MM.1S (cell line): Measurements from ENCODE around the gene ADGRV1.
A peak's percentile ranks its signal among the peaks of the same experiment; 100 is the strongest.

ENCODE experiments used
- DNase-seq: peaks from one replicate; pipeline ENCODE4 v3.0.0-alpha.2; 2015
- H2AFZ ChIP-seq: fragments of 300-600 bp; sonication (generic); 2 replicates; pipeline ENCODE4 v1.6.0; 2016; ENCODE audit warnings: antibody characterized with exemption, low read length
- H3F3A ChIP-seq: fragments of 300-600 bp; sonication (generic); 2 replicates; pipeline ENCODE4 v1.6.1; 2016; ENCODE audit warnings: mild to moderate bottlenecking, antibody characterized with exemption, low read length, moderate library complexity, mixed read lengths; ENCODE audit not compliant: insufficient read depth
- H3K27ac ChIP-seq: fragments of 300-600 bp; sonication (generic); 2 replicates; pipeline ENCODE4 v1.5.1; 2016; ENCODE audit warnings: mild to moderate bottlenecking, low read length
- H3K27me3 ChIP-seq: fragments of 300-600 bp; sonication (generic); replicated peaks from 2 replicates; pipeline ENCODE4 v1.6.0; 2016; ENCODE audit warnings: low read length; ENCODE audit not compliant: insufficient read depth
- H3K36me3 ChIP-seq: fragments of 300-600 bp; sonication (generic); replicated peaks from 2 replicates; pipeline ENCODE4 v1.6.1; 2016; ENCODE audit warnings: mild to moderate bottlenecking, low read length, mixed read lengths; ENCODE audit not compliant: insufficient read depth
- H3K4me1 ChIP-seq: fragments of 300-600 bp; sonication (generic); 2 replicates; pipeline ENCODE4 v1.6.1; 2016; ENCODE audit warnings: low read length, mixed read lengths
- H3K4me2 ChIP-seq: fragments of 300-600 bp; sonication (generic); 2 replicates; pipeline ENCODE4 v1.6.0; 2016; ENCODE audit warnings: low read depth, low read length
- H3K4me3 ChIP-seq: fragments of 300-600 bp; sonication (generic); 2 replicates; pipeline ENCODE4 v1.5.1; 2016; ENCODE audit warnings: low read length, mixed read lengths
- H3K79me2 ChIP-seq: fragments of 300-600 bp; sonication (generic); 2 replicates; pipeline ENCODE4 v1.6.1; 2016; ENCODE audit warnings: mixed run types, low read length, mixed read lengths
- H3K9ac ChIP-seq: fragments of 300-600 bp; sonication (generic); 2 replicates; pipeline ENCODE4 v1.6.1; 2016; ENCODE audit warnings: low read length, mixed read lengths
- H3K9me2 ChIP-seq: fragments of 300-600 bp; sonication (generic); replicated peaks from 2 replicates; pipeline ENCODE4 v1.6.1; 2016; ENCODE audit warnings: mild to moderate bottlenecking, low read length, mixed read lengths; ENCODE audit not compliant: insufficient read depth
- H3K9me3 ChIP-seq: fragments of 300-600 bp; sonication (generic); replicated peaks from 2 replicates; pipeline ENCODE4 v1.6.1; 2016; ENCODE audit warnings: mild to moderate bottlenecking, low read length, mixed read lengths; ENCODE audit not compliant: insufficient read depth
- H4K20me1 ChIP-seq: fragments of 300-600 bp; sonication (generic); 2 replicates; pipeline ENCODE4 v1.6.1; 2016; ENCODE audit warnings: mild to moderate bottlenecking, low read length, moderate library complexity, mixed read lengths; ENCODE audit not compliant: insufficient read depth
- CTCF ChIP-seq: fragments of 300-600 bp; sonication (generic); IDR thresholded peaks from 2 replicates; pipeline ENCODE4 v1.5.1; 2016; ENCODE audit warnings: antibody characterized with exemption, low read length, mixed read lengths
- EZH2 ChIP-seq: fragments of 300-600 bp; sonication (generic); optimal IDR thresholded peaks from 2 replicates; pipeline ENCODE3; 2017; ENCODE audit warnings: low read depth, mild to moderate bottlenecking, antibody characterized with exemption, low read length, mixed read lengths
- EZH2phosphoT487 ChIP-seq: fragments of 300-600 bp; sonication (generic); IDR thresholded peaks from 2 replicates; pipeline ENCODE4 v1.6.1; 2018; ENCODE audit warnings: antibody characterized with exemption, low read length

Gene ADGRV1

GRCh38 chr5:90636948-90637347, 78.4 kb downstream of the ADGRV1 start:
- no peaks in the 10 kb centered on the region for H3K27me3 ChIP-seq
- no peaks in the 10 kb centered on the region for H3K9me2 ChIP-seq
- no peak overlapping the region for H2AFZ ChIP-seq
- no peak for TF ChIP-seq EZH2
- H3K79me2 ChIP-seq, result no peaks in the 10 kb centered on the region
- H3K4me3 ChIP-seq, result no peak overlapping the region
- H3K9ac ChIP-seq, result no peak overlapping the region
- no peak overlapping the region for H3K4me2 ChIP-seq
- no peaks in the 10 kb centered on the region for H3K36me3 ChIP-seq
- no peaks in the 10 kb centered on the region for H3K9me3 ChIP-seq
- no peaks in the 10 kb centered on the region for H4K20me1 ChIP-seq
- no peak for DNase-seq
- peaks cover 29% of the 10 kb centered on the region for H3F3A ChIP-seq
- peaks cover 19% of the 10 kb centered on the region for H3K4me1 ChIP-seq
- no peak overlapping the region for H3K27ac ChIP-seq

GRCh38 chr5:90637731-90638130, 79.1 kb downstream of the ADGRV1 start:
- TF ChIP-seq CTCF, result no peak
- TF ChIP-seq EZH2, result no peak
- no peak for TF ChIP-seq EZH2phosphoT487
- H4K20me1 ChIP-seq, result no peaks in the 10 kb centered on the region
- DNase-seq, result no peak
- H3K36me3 ChIP-seq, result no peaks in the 10 kb centered on the region
- no peak overlapping the region for H3K4me2 ChIP-seq
- no peaks in the 10 kb centered on the region for H3K9me3 ChIP-seq
- no peaks in the 10 kb centered on the region for H3K27me3 ChIP-seq
- no peak overlapping the region for H3K27ac ChIP-seq
- no peaks in the 10 kb centered on the region for H3K9me2 ChIP-seq
- no peak overlapping the region for H2AFZ ChIP-seq
- no peaks in the 10 kb centered on the region for H3K79me2 ChIP-seq
- no peak overlapping the region for H3K4me3 ChIP-seq
- H3K4me1 ChIP-seq, result peaks cover 24% of the 10 kb centered on the region
- H3F3A ChIP-seq, result peaks cover 31% of the 10 kb centered on the region
- H3K9ac ChIP-seq, result no peak overlapping the region

GRCh38 chr5:90638878-90639277, 80.3 kb downstream of the ADGRV1 start:
- H3F3A ChIP-seq, result peaks cover 31% of the 10 kb centered on the region
- peak; percentile 8 for DNase-seq
- no peak overlapping the region for H2AFZ ChIP-seq
- H3K27ac ChIP-seq, result peak overlapping the region; percentile 91; the same call in 1 of the 2 replicates
- no peak overlapping the region for H3K9ac ChIP-seq
- no peaks in the 10 kb centered on the region for H3K36me3 ChIP-seq
- peak overlapping the region; percentile 76 for H3K4me2 ChIP-seq
- H4K20me1 ChIP-seq, result no peaks in the 10 kb centered on the region
- H3K4me1 ChIP-seq, result peaks cover 24% of the 10 kb centered on the region
- H3K27me3 ChIP-seq, result no peaks in the 10 kb centered on the region
- H3K9me3 ChIP-seq, result no peaks in the 10 kb centered on the region
- H3K9me2 ChIP-seq, result no peaks in the 10 kb centered on the region
- TF ChIP-seq CTCF (no peak), EZH2phosphoT487 (no peak), EZH2 (no peak)
- peak overlapping the region; percentile 21; the same call in 1 of the 2 replicates for H3K4me3 ChIP-seq
- H3K79me2 ChIP-seq, result no peaks in the 10 kb centered on the region

GRCh38 chr5:90640484-90641059, 82.0 kb downstream of the ADGRV1 start:
- Histone ChIP-seq H3K36me3 (no peaks in the 10 kb centered on the region), H3K4me1 (peaks cover 28% of the 10 kb centered on the region), H3K27me3 (no peaks in the 10 kb centered on the region), H3K4me2 (peak overlapping the region; percentile 76), H2AFZ (peak overlapping the region; percentile 25), H3F3A (peaks cover 31% of the 10 kb centered on the region), H3K9ac (peak overlapping the region; percentile 57; the same call in 1 of the 2 replicates), H3K27ac (peak overlapping the region; percentile 91), H4K20me1 (no peaks in the 10 kb centered on the region), H3K9me3 (no peaks in the 10 kb centered on the region), H3K9me2 (no peaks in the 10 kb centered on the region), H3K79me2 (no peaks in the 10 kb centered on the region), H3K4me3 (peak overlapping the region; percentile 41)
- DNase-seq, result peak; percentile 86
- TF ChIP-seq EZH2 (no peak), EZH2phosphoT487 (no peak), CTCF (no peak)
